HG03066 (cell line): ENCODE results near the gene PALLD.
A peak's percentile ranks its signal among the peaks of the same experiment; 100 is the strongest.

ENCODE experiments used
- ATAC-seq: cut with Tn5 transposase; IDR thresholded peaks from one replicate; pipeline ENCODE4 v1.9.1; 2021; ENCODE audit warnings: low read depth; ENCODE audit not compliant: unreplicated experiment

Gene PALLD

DNA sequence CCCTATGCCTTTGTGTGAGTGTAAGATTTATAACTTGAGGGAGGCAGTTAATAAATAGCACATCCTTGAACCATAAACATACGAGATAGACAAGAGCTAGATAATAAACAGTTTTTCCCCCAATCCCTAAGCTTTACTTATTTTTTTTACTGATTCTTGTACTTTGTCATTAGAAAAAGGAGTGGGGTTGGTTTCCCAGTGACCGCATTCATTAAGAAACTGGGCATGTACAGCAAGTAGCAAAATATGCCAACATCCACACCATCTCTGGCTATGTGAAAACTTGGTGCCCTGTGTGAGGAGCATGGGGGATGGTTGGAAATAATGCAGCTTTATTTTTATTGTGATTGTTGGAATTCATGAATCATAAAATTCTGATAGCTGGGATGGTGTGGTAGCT is 337.0 kb downstream of the PALLD start:
- no peak for ATAC-seq

DNA sequence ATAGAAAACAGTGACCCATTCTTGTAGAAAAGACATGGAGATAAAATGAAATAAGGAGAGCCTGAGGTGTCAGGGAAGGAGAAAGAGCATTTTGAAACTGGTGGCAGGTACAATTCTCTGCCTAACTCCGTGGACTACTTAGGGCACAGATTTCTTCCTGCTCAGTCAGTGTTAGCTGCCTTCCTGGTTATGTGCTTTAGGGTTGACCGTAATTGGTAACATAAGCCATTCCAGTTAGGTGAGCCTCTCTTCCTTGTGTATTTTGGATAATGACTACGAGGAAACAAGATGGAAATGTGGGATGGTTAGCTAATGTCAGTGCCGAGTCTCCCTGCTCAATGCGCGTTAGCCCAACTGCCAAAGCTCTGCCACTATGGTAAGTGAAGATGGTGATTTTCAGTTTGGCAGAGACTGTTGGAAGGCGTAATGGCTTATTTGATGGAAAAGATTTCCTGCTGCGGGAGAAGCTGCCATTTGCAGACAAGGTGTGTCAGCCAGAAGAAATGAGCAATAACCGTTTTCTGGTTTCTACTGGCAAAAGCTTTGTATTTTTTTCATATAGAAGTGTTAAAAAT is 339.1 kb downstream of the PALLD start:
- ATAC-seq: no peak

DNA sequence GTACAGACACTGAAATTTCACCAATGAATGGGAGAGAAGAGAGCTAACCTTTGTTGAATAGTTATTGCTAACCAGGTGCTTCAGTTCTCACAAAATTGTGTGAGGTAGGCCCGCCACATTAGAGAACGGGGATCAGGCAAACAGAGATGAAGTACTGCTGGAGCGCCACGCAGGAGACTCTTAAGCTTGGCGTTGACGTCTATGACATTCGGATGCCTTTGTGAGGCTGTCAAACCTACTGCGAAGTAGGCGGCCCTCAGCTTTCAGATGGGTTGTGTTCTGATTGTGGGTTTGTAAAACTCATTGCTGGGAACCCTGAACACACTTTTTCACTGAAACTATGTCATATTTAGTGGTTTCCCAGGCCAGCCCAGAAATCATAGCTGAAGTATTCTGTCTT is 339.6 kb downstream of the PALLD start:
- no peak for ATAC-seq

DNA sequence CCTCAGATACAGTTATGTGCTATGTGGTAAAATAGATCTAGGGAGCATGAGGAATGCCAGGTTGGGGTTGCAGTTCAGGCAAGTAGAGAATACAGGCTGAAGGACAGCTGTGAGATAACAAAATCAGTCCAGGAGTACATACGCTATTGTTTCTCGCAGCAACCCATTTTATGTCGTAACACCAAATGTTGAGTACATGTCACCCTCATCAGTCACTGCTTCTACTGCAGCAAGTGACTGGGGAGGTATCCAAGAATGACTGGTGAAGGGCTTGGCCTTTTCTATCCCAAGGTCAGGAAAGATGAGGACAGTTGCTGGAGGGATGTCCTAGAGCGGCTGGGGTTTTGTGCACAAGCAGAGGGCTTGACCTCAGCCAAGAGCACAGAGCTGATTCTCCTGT is 341.1 kb downstream of the PALLD start:
- no peak for ATAC-seq

DNA sequence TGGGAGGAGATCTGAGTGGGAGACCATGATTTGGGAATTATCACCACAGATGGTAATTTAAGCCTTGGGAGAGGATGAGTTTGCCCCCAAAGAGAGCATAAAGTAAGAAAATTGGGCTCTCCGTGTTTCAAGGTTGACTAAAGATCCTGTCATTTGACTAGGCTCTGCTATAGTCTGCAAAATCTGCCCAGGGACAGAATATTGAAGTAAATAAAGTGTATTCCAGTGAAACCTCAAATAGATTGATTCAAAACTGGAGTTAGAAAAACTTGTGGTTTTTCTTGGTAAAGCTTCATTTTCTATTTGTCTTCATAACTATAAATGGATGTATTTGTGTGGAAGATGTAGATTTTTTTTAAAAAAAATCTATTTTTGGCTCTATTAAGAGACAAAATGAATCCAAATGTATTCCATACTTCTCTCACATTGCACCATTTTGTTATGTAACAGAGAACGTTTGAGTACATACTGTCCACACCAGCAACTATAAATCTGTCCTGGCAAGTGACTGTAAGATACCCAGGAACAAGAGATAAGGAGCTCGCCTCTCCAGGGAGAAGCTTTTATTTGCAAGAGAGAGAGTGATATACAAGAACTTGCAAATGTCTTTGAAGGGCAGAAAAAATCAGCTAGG is 343.0 kb downstream of the PALLD start:
- no peak for ATAC-seq

DNA sequence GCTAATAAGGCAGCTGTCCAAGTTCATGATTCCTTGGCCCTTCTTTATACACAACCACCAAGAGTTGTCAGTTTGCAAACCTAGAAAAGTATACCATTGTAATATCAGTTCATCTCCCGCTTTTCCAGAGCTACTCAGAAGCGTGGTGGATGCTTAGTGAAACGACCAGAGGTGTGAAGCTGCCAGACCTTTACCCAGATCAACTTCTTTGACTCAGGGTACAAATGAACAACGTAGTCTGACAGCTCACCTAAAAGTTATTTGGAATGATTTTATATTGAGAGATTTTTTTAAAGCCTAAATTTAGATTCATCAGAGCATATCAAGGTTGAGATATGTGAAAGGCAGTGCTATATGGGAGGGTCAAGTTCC is 343.5 kb downstream of the PALLD start:
- no peak for ATAC-seq

DNA sequence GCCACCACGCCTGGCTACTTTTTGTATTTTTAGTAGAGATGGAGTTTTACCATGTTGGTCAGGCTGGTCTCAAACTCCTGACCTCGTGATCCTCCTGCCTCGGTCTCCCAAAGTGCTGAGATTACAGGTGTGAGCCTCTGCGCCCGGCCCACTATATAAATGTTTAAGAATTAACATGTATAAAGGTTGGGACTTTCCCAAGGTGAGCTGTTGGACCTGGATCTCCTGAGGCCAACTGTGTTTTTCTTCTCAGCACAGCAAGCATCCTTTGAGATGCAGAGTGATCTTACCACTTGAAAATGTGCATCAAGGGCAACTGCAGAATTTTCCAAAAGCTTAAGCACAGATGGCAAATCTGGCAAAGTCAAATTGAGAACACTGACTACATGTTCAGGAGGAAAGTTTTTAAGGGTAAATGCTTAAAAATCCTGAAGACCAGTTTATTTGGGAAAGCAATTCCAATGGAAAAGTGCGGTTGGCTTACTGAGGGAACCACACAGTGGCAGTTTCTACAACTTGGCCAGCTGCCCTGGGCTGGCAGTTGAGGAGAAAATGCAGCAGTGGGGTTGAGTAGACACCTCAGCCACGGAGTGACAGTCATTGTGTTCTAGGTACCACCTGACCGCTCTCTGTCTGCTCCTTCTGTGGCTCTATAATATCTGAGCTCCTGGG is 344.3 kb downstream of the PALLD start:
- no peak for ATAC-seq

DNA sequence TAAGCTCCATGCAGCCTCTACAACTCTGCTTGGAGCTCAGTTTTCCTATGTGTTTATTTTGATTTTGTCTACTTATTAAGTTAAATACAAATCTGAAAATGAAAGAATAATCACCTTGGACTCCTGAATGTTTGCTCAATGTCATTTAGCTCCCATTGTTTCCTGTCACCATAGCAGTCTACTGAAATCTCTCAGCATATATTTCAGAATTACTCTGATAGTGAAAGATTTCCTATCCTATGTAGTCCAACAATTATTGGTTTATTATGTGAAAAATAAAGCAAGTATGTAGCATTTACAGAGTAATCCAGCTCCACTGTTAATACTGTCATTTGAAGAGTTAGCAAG is 344.8 kb downstream of the PALLD start:
- ATAC-seq: no peak

DNA sequence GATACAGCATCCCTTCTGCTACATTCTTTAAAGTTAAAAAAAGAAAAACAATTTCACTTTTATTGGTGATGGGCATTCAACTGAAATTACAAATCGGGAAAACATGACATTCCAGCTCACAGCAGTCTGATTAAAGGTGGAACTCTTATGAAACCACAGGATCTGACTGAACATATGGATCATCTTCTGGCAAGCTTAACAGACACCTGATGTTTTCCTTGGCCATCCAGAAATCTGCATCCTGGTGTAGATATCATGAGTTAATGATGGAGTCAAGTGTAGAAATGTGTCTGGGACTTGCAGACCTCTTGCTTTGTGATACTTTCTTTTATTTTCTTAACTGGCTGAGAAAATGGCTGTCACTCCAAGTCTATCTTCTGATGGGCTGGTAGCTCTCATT is 345.3 kb downstream of the PALLD start:
- no peak for ATAC-seq

DNA sequence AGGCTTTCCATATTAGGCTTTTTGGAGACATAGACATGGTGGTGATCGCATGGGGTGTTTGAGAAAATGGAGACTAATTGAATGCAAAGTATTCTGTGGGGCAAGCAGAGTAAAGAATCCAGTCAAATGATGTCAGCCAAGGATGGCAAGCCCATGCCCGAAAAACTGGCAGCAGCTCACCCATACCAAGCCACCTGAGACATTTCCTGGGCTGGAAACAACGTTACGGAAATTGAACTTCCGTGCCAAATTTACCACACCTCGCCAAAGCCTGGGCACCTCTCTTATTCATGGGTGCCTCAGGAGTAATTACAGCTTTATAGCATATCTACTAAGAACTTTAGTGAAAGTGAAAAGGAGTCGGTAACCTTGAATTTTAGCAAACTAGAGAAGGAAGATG is 346.8 kb downstream of the PALLD start:
- ATAC-seq: no peak

DNA sequence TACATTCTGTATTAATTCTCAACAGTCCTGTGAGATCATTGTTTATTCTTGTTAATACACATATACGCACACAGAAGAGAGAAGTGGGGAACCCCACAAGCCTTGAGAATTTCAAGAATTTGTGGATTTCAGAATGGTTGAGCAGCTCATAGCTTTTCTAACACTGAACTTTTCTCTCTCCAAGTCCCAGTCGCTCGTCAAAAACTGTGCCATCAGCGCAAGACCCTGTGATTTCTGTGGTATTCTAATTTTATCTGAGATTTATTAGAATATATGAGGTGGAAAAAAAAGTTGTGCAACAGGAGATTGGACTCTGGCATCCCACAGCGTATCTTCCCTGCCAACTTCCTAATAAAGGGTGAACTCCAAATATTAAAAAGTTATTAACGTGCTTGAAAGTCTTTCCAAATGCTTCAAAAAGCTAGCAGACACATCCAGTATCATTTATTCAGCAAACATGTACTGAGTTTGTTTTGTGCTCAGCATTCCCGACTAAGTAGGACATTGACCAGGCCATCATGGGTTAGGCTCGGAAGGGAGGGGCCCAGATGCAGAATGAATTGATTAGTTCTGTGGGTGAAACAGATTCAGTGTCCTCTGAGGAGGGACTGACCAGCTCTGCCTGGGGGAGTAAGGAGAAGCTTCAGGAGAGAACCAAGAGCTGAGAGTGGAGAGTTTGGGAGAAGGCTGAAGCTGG is 347.6 kb downstream of the PALLD start:
- ATAC-seq: no peak

DNA sequence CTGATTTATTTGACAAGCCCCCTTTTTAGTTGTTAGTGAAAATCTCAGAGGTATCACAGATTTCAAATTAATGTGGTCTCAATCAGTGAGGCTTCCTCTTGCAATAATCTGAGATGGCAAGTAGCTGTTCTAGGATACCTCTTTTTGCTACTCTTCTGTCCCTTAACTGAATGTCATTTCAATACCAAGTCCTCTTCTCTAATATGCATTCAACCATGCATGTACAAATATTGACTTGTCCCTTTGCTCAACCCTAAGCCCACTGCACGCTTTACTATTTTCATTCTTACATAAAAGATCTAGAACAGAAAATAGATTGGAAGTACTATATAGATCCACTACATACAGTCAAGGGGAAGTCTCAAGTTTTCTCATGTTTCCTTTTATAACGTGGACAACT is 349.0 kb downstream of the PALLD start:
- no peak for ATAC-seq

DNA sequence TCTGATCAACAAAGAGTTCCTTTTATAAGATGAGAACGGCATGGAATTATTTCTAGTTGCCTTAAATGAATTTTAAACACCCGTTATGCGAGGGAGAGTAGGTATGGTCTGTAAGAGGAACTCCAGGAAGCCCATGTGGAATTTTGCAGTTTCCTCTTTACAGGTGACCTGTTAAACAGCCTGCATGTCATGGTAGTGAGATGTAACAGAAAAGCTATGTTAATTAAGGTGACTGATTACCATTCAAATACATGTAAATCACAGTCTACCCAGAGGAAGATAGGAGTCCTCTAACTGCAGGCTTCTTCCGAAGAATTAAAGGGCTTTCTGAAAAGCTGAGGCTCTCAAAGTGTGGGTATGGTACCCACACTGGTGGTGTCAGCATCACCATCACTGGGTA is 349.6 kb downstream of the PALLD start:
- no peak for ATAC-seq

DNA sequence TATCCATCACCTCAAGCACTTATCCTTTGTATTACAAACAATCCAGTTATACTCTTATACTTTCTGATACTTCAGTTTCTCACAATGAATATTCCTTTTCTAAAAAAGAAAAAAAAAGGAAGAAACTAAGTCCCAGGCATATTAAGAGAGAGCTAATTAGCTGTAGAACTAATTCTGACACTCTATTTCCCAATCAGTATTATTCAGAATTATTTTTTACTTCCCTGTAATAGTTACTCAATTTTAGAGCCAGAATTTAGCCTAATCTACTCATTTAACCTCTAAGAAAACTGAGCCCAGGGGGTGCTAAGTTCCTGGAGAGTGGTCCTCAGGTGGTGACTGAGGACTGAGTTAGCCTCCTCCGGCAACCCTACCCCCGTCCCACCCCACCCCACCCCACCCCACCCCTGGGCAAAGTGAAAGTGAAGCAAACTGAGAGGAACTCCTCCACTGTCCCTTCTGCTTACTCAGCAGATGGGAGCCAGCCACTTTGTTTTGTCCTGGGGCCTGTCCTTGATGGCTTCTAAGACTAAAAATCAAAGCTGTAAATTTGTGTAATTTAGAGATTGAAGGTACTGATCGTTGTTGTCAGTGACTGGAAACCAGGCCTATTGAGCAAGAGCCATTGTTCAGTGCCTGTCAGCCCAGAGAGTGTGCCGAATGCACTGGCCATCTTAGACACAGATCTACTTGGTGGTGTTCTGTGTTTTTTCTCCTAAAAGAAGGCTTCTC is 351.1 kb downstream of the PALLD start:
- no peak for ATAC-seq

DNA sequence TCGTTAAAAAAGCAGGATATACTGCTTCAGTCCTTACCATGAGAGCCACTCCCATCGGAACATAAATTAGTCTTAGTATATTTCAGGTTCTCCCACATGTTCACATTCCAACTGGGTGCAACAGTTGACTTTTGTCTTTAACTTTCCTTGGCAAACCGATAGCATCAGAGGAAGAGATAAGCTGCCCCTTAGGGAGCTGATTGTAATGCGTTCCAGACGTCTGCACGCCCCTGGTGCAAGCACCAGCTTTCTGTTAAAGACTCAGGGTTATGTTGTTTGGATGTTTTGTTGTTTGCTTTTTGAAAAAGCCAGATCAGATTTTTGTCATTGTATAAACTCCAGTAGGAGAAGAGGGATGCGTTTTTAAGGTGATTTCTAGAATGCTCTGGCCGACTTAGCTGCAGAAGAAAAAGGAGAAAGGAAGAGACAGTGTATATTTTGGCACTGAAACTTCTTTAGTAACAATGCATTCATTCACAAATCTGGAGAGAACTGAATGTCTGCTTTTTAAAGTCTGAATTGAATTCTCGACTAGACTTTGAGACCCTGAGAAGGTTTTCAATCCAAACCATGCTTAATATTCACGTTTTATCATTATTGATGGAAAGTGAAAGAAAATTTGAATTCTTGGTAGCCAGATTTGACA is 352.3 kb downstream of the PALLD start:
- no peak for ATAC-seq

DNA sequence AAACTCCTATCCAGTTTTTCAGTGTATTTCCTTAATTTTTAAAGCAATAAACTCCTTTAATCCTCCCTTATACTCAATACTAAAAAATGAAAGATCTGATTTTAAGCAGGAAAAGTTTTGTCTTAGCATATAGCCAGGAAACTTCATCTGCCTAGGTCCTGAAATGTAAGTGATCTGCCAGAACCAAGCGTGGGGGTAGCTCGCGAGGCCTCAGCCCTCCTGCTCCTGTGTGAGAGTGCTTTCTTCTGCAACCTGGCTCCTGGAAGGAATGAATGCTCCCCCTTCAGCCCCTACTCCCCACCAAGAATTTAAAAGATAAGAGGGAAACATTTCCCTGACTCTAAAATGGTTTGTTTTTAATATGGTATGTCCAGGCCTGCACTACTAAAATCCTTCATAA is 353.1 kb downstream of the PALLD start:
- ATAC-seq: no peak

DNA sequence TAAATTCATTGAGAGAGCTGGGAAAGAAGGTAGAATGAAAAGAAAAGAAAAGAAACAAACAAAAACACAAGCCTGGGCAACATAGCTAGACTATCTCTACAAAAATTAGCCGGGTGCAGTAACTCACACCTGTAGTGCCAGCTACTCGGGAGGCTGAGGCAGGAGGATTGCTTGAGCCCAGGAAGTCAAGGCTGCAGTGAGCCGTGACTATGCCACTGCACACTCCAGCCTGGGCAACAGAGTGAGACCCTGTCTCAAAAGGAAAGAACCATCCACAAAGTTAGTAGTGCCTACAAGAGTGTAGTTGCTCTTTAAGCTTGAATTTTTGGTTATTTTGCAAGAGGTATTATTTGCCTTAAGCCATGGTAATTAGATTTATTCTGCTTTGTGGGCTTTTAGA is 355.5 kb downstream of the PALLD start:
- no peak for ATAC-seq

DNA sequence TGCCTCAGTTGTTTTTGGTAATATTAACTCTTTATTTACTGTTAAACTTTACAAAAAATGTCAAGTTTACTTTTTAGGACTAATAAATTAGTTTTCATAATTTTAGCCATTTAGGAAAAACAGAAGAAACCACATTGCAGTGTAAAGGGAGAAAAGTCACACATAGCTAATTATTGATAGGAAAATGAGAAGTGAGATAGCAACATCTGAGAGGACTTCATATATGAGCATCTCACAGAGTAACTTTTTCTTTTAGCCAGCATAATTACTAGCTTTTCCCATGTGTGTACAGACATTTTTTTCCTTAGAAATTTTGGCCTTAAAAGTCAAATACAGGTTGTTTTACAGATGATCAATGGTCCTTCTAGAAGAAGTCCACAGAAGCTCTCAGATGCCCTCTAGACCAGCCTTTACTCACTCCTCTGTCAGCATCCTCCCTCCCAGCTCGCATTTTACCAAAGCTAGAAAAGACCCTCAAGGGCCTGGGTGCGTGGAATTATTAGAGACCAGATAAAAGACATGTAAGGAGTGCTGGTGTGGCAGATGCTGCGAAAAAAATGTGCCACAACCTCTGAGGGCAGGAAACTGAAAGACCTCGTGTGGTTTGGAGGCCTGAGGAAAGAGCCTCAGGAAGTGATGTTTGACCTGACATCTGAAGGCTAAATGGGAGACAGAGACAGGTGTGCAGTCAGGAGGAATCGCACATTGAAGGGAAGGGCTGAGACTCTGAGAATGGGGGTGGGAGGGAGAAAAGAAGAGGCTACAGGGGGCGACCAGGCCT is 356.3 kb downstream of the PALLD start:
- ATAC-seq: peak; percentile 69

DNA sequence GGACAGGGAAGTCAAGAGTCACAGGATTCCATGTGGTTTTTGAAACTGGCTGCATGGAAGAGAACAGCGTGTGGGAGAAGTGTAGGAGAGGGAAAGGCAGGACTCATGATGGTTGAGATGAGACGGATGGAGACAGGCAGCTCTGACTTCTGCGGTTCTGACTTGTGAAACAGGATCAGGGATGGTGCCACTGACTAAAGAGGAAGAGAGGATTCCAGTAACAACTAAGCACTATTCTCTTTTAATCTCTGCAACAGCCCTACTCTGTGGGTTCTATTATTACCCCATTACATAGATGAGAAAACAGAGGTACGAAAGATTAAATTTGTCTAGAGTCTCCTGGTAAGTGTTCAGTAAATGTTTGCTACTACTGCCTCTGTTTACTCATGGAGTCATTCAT is 356.9 kb downstream of the PALLD start:
- peak; percentile 43 for ATAC-seq

DNA sequence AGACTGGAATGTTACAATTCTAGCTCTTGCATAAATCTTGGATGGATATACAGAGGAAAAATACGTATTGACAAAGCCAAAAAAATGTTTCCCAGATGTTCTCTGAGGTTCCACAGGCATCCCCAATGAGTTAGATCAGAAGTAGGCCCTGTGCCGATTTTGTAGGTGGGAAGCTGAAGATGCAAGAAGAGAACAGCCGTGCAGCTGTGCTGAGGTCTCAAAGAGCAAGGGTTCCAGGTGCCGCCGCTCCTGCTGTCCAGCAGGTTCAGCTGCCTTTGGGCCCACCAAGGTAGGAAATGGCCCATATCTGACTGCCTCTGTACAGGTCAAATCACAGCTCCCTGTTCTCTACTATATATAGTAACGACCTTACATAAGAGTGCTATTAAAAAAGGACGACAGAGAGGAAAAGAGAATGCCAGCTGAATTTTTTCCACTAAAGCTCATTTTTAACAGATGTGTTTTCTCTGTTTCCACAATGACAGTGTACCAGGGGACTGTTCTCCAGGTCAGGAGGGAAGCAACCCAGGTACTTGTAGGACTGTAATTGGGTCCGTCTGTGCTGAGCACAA is 357.6 kb downstream of the PALLD start:
- no peak for ATAC-seq
